Thyroid gland (tissue), 4 donors: Measurements from ENCODE around the gene ECT2L. TPM values are rescaled to one million over a fixed set of nuclear protein-coding genes. Genes with fewer than 3 reads are reported as not detected.

Source experiments
- DNase-seq, 2 donors: peaks; one replicate each; pipeline ENCODE4 v3.0.0-alpha.2; 2019
- H3K27ac ChIP-seq, 3 donors: fragments of 200-600 bp; sonication (generic); 1 replicate in 2 of 3; 2 replicates in 1 of 3; pipeline ENCODE4 v1.5.1; 2016 to 2019; ENCODE audit warnings: mild to moderate bottlenecking in 1 of 3, moderate library complexity in 1 of 3
- H3K27me3 ChIP-seq: fragments of 200-600 bp; sonication (generic); one replicate; pipeline ENCODE4 v1.5.1; 2019
- H3K36me3 ChIP-seq, 2 donors: fragments of 200-600 bp; sonication (generic); one replicate each; pipeline ENCODE4 v1.5.1; 2016 to 2019
- H3K4me1 ChIP-seq, 2 donors: fragments of 200-600 bp; sonication (generic); one replicate each; pipeline ENCODE4 v1.5.1; 2017 to 2019
- H3K4me3 ChIP-seq, 3 donors: fragments of 200-600 bp; sonication (generic); replicated peaks in 1 of 3; 1 replicate in 2 of 3; 2 replicates in 1 of 3; pipeline ENCODE4 v1.5.1; 2016; ENCODE audit warnings: mild to moderate bottlenecking in 1 of 3
- H3K9me3 ChIP-seq: fragments of 200-600 bp; sonication (generic); one replicate; pipeline ENCODE4 v1.5.1; 2017
- CTCF ChIP-seq, 6 experiments: fragments of 200-600 bp in 3 of 6; fragments of 450-650 bp in 3 of 6; sonication (generic) in 3 of 6; IDR thresholded peaks; one replicate each; pipeline ENCODE4 v1.5.1; 2016 to 2019; ENCODE audit warnings: antibody characterized with exemption in 6 of 6, mild to moderate bottlenecking in 2 of 6, inconsistent platforms in 1 of 6, moderate library complexity in 1 of 6
- POLR2A ChIP-seq, 2 donors: fragments of 450-650 bp; IDR thresholded peaks; one replicate each; pipeline ENCODE4 v1.6.1; 2017; ENCODE audit warnings: antibody characterized with exemption in 2 of 2, mild to moderate bottlenecking in 2 of 2, moderate library complexity in 1 of 2
- WGBS, 2 donors: methylation state at CpG; one replicate each; pipeline ENCODE4 v1.1.5; 2017; 5-methylcytosine and 5-hydroxymethylcytosine counted together
- intact Hi-C: fragments of 100-400 bp; cut with DNase I; formaldehyde crosslinking; loops from one replicate; pipeline ENCODE4 v1.15.1; 2023
- total RNA-seq, 4 donors: library from RNA; depleted of rRNA; stranded (reverse); fragments of >200 nt; gene quantifications; one replicate each; pipeline ENCODE4 v1.2.3, GENCODE V29; 2016

The ECT2L gene
- total RNA-seq, 4 donors from 2014 or later: 0.11 to 8.7 (median 0.16) TPM

GRCh38 chr6:138814179-138814834, 18.4 kb downstream of the ECT2L start:
- no peak for TF ChIP-seq CTCF (IDR thresholded peaks at IDR 0.05)
- no peak for TF ChIP-seq POLR2A (IDR thresholded peaks at IDR 0.05)
- no peaks in the 10 kb centered on the region for H3K9me3 ChIP-seq
- H3K4me3 ChIP-seq: no peak overlapping the region
- H3K4me1 ChIP-seq: peaks cover 16 to 19% of the 10 kb centered on the region in 2 donors
- no peak for DNase-seq
- no peak overlapping the region for H3K27ac ChIP-seq
- intact Hi-C loops: loop anchor here (5.0 kb wide), 2 partner anchors 173 to 548 kb away; partner anchors contain the start of gene REPS1
- WGBS, 2 donors: 49 to 51% methylated on average over 5 of the region's 5 CpGs
- no peaks in the 10 kb centered on the region for H3K36me3 ChIP-seq
- no peaks in the 10 kb centered on the region for H3K27me3 ChIP-seq

GRCh38 chr6:138815221-138815620, 19.3 kb downstream of the ECT2L start:
- Histone ChIP-seq H3K9me3 (no peaks in the 10 kb centered on the region), H3K4me3 (no peak overlapping the region), H3K36me3 (no peaks in the 10 kb centered on the region), H3K27ac (no peak overlapping the region), H3K4me1 (peaks cover 16 to 19% of the 10 kb centered on the region in 2 donors), H3K27me3 (no peaks in the 10 kb centered on the region)
- TF ChIP-seq CTCF (IDR thresholded peaks at IDR 0.05) (no peak), POLR2A (IDR thresholded peaks at IDR 0.05) (no peak)
- 85 to 87% methylated on average over 6 of the region's 6 CpGs for WGBS, 2 donors
- no peak for DNase-seq
- intact Hi-C loops: no loop called here

GRCh38 chr6:138815797-138816528, 20.1 kb downstream of the ECT2L start:
- 37 to 41% methylated on average over 4 of the region's 4 CpGs for WGBS, 2 donors

GRCh38 chr6:138817799-138818198, 21.9 kb downstream of the ECT2L start:
- WGBS, 2 donors: 15 to 30% methylated on average over 4 of the region's 4 CpGs
- Histone ChIP-seq H3K27me3 (no peaks in the 10 kb centered on the region), H3K4me3 (no peak overlapping the region), H3K4me1 (peaks cover 16 to 24% of the 10 kb centered on the region in 2 donors), H3K36me3 (no peaks in the 10 kb centered on the region), H3K27ac (peak overlapping the region; percentile 94 to 97 (median 97)), H3K9me3 (no peaks in the 10 kb centered on the region)
- intact Hi-C loops: no loop called here
- DNase-seq: peak; percentile 95 to 96
- TF ChIP-seq POLR2A (IDR thresholded peaks at IDR 0.05) (peak in 1 of 2 donors; percentile 46), CTCF (IDR thresholded peaks at IDR 0.05) (no peak)

More at GRCh38 chr6:138815797-138816528, 20.1 kb downstream of the ECT2L start:
- peak; percentile 16 to 93 (median 70) for TF ChIP-seq CTCF (IDR thresholded peaks at IDR 0.05)
- no peak for TF ChIP-seq POLR2A (IDR thresholded peaks at IDR 0.05)
- intact Hi-C loops: no loop called here
- Histone ChIP-seq H3K4me3 (no peak overlapping the region), H3K4me1 (peaks cover 16 to 22% of the 10 kb centered on the region in 2 donors), H3K36me3 (no peaks in the 10 kb centered on the region), H3K27ac (no peak overlapping the region), H3K9me3 (no peaks in the 10 kb centered on the region), H3K27me3 (no peaks in the 10 kb centered on the region)
- DNase-seq: no peak
